IPS-20b (cell line): ENCODE results near the gene TUB.

Experiments
- H3K27ac ChIP-seq: one replicate; pipeline ENCODE4 v1.5.1; 2013; ENCODE audit warnings: low read length
- H3K27me3 ChIP-seq: 2 replicates; pipeline ENCODE4 v1.6.1; 2013; ENCODE audit warnings: mild to moderate bottlenecking, low read length, inconsistent platforms; ENCODE audit not compliant: insufficient read depth
- H3K36me3 ChIP-seq: 2 replicates; pipeline ENCODE4 v1.6.1; 2013; ENCODE audit warnings: low read depth, mild to moderate bottlenecking, inconsistent platforms, low read length, moderate library complexity; ENCODE audit not compliant: insufficient read depth
- H3K4me1 ChIP-seq: 2 replicates; pipeline ENCODE4 v1.6.1; 2013; ENCODE audit warnings: mild to moderate bottlenecking, control low read depth, inconsistent platforms, low read length, moderate library complexity; ENCODE audit not compliant: insufficient read depth
- H3K4me3 ChIP-seq: 2 replicates; pipeline ENCODE4 v1.5.1; 2013; ENCODE audit warnings: mild to moderate bottlenecking, low read length, inconsistent platforms
- H3K9ac ChIP-seq: 2 replicates; pipeline ENCODE4 v1.6.1; 2013; ENCODE audit warnings: low read depth, mild to moderate bottlenecking, inconsistent platforms, low read length, moderate library complexity
- H3K9me3 ChIP-seq: 2 replicates; pipeline ENCODE4 v1.6.1; 2013; ENCODE audit warnings: mild to moderate bottlenecking, low read depth, low read length, inconsistent platforms; ENCODE audit not compliant: insufficient read depth

The TUB gene

GRCh38 chr11:8105133-8105532 lies 24.1 kb downstream of the TUB start:
- peaks cover 92% of the 10 kb centered on the region for H3K36me3 ChIP-seq

GRCh38 chr11:8105666-8106065 lies 24.7 kb downstream of the TUB start:
- no peaks in the 10 kb centered on the region for H3K9me3 ChIP-seq
- H3K27ac ChIP-seq, result no peak overlapping the region
- no peaks in the 10 kb centered on the region for H3K27me3 ChIP-seq
- no peaks in the 10 kb centered on the region for H3K4me1 ChIP-seq
- H3K9ac ChIP-seq, result no peak overlapping the region
- peaks cover 92% of the 10 kb centered on the region for H3K36me3 ChIP-seq
- no peak overlapping the region for H3K4me3 ChIP-seq

More at GRCh38 chr11:8105133-8105532, 24.1 kb downstream of the TUB start:
- H3K4me3 ChIP-seq, result no peak overlapping the region
- no peaks in the 10 kb centered on the region for H3K27me3 ChIP-seq
- no peak overlapping the region for H3K9ac ChIP-seq
- H3K9me3 ChIP-seq, result no peaks in the 10 kb centered on the region
- H3K4me1 ChIP-seq, result no peaks in the 10 kb centered on the region
- H3K27ac ChIP-seq, result no peak overlapping the region

- no peaks in the 10 kb centered on the region for H3K9me3 ChIP-seq
- H3K4me3 ChIP-seq, result no peak overlapping the region
- no peaks in the 10 kb centered on the region for H3K4me1 ChIP-seq
- no peak overlapping the region for H3K27ac ChIP-seq
- peaks cover 83% of the 10 kb centered on the region for H3K36me3 ChIP-seq
- H3K9ac ChIP-seq, result no peak overlapping the region
- H3K27me3 ChIP-seq, result no peaks in the 10 kb centered on the region
Measured at GRCh38 chr11:8106679-8107078, 25.7 kb downstream of the TUB start.

GRCh38 chr11:8107642-8108041 lies 26.6 kb downstream of the TUB start:
- Histone ChIP-seq H3K4me3 (no peak overlapping the region), H3K36me3 (peaks cover 73% of the 10 kb centered on the region), H3K9me3 (no peaks in the 10 kb centered on the region), H3K9ac (no peak overlapping the region), H3K4me1 (no peaks in the 10 kb centered on the region), H3K27me3 (no peaks in the 10 kb centered on the region), H3K27ac (no peak overlapping the region)

GRCh38 chr11:8108421-8108820 lies 27.4 kb downstream of the TUB start:
- H3K4me1 ChIP-seq, result no peaks in the 10 kb centered on the region

GRCh38 chr11:8109675-8110074 lies 28.7 kb downstream of the TUB start:
- Histone ChIP-seq H3K4me3 (no peak overlapping the region), H3K27ac (no peak overlapping the region), H3K9ac (no peak overlapping the region), H3K9me3 (no peaks in the 10 kb centered on the region), H3K36me3 (peaks cover 57% of the 10 kb centered on the region), H3K27me3 (no peaks in the 10 kb centered on the region), H3K4me1 (no peaks in the 10 kb centered on the region)

More at GRCh38 chr11:8108421-8108820, 27.4 kb downstream of the TUB start:
- Histone ChIP-seq H3K27me3 (no peaks in the 10 kb centered on the region), H3K9ac (no peak overlapping the region), H3K36me3 (peaks cover 68% of the 10 kb centered on the region), H3K27ac (no peak overlapping the region), H3K4me3 (no peak overlapping the region), H3K9me3 (no peaks in the 10 kb centered on the region)

GRCh38 chr11:8110396-8110795 lies 29.4 kb downstream of the TUB start:
- peaks cover 49% of the 10 kb centered on the region for H3K36me3 ChIP-seq
- no peak overlapping the region for H3K4me3 ChIP-seq
- no peaks in the 10 kb centered on the region for H3K27me3 ChIP-seq
- H3K9ac ChIP-seq, result no peak overlapping the region
- H3K27ac ChIP-seq, result no peak overlapping the region
- H3K4me1 ChIP-seq, result no peaks in the 10 kb centered on the region
- no peaks in the 10 kb centered on the region for H3K9me3 ChIP-seq

GRCh38 chr11:8111636-8112035 lies 30.6 kb downstream of the TUB start:
- Histone ChIP-seq H3K9me3 (no peaks in the 10 kb centered on the region), H3K27ac (no peak overlapping the region), H3K36me3 (peaks cover 37% of the 10 kb centered on the region), H3K9ac (no peak overlapping the region), H3K4me3 (no peak overlapping the region), H3K27me3 (no peaks in the 10 kb centered on the region), H3K4me1 (no peaks in the 10 kb centered on the region)

- no peaks in the 10 kb centered on the region for H3K9me3 ChIP-seq
- H3K27ac ChIP-seq, result no peak overlapping the region
- no peaks in the 10 kb centered on the region for H3K36me3 ChIP-seq
- no peaks in the 10 kb centered on the region for H3K4me1 ChIP-seq
- no peak overlapping the region for H3K9ac ChIP-seq
- H3K27me3 ChIP-seq, result no peaks in the 10 kb centered on the region
- H3K4me3 ChIP-seq, result no peak overlapping the region
Measured at GRCh38 chr11:8122173-8122764, 41.3 kb downstream of the TUB start.

- Histone ChIP-seq H3K4me3 (no peak overlapping the region), H3K9ac (no peak overlapping the region), H3K36me3 (no peaks in the 10 kb centered on the region), H3K27me3 (no peaks in the 10 kb centered on the region), H3K9me3 (no peaks in the 10 kb centered on the region), H3K27ac (no peak overlapping the region), H3K4me1 (no peaks in the 10 kb centered on the region)
Measured at GRCh38 chr11:8126649-8127289, 45.8 kb downstream of the TUB start.

GRCh38 chr11:8127447-8127846 lies 46.4 kb downstream of the TUB start:
- no peaks in the 10 kb centered on the region for H3K36me3 ChIP-seq
- H3K9ac ChIP-seq, result no peak overlapping the region
- no peak overlapping the region for H3K4me3 ChIP-seq
- H3K27me3 ChIP-seq, result no peaks in the 10 kb centered on the region
- no peaks in the 10 kb centered on the region for H3K4me1 ChIP-seq
- H3K27ac ChIP-seq, result no peak overlapping the region
- no peaks in the 10 kb centered on the region for H3K9me3 ChIP-seq

GRCh38 chr11:8138526-8138925 lies 57.5 kb downstream of the TUB start:
- Histone ChIP-seq H3K36me3 (peaks cover 39% of the 10 kb centered on the region), H3K27me3 (no peaks in the 10 kb centered on the region), H3K27ac (no peak overlapping the region), H3K4me1 (no peaks in the 10 kb centered on the region), H3K9me3 (peaks cover 3% of the 10 kb centered on the region; the same call in 1 of the 2 replicates), H3K4me3 (no peak overlapping the region), H3K9ac (no peak overlapping the region)
